ENCODE results near the gene MRPL54. TPM values are rescaled to one million over a fixed set of nuclear protein-coding genes. Genes with fewer than 3 reads are reported as not detected.

MRPL54 gene
- total RNA-seq, 2 donors from 2014 or later = 81.0 to 84.4 TPM

DNA sequence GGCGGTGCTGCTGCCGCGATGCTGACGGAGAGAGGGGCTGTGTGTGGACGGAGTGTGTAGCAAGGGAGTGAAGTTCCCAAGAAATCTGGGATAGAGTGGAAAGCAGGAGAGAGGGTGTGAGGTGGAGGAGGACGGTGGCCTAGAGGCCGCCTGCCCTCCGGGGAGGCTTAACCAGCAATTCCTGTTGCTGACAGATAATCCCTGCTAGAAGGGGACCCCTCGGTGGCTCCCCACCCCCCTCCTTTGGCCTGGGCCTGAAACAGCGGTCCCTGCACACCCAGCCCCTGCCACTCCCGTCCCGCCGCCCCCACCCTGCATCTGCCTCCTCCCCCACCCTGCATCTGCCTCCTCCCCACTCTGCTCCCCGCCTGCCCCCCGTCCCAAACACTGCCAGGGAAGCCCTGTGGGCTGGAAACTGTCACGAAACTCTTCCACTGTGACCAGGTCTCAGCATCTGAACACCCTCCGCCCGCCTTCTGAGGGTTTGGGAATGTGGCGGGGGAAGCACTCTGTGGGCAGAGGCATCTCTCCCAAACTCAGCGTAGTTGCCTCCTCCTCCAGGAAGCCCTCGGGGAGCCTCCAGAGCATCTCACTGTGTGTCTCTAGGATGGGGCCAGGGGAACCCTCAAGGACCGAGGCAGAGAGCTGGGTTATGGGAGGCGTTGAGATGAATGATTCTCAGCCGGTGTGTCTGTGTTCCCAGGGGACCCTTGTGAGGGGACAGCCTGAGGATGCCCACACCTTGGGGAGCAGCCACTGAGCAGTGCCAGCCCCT, 40.8 kb downstream of the MRPL54 start:
- H3K27me3 ChIP-seq = peaks cover 0 to 6% of the 10 kb centered on the region in 2 donors
- H3K9me3 ChIP-seq = no peaks in the 10 kb centered on the region
- H3K4me3 ChIP-seq = no peak overlapping the region
- no peaks in the 10 kb centered on the region for H3K36me3 ChIP-seq
- no peak overlapping the region for H3K27ac ChIP-seq
- TF ChIP-seq, protein P1, sequence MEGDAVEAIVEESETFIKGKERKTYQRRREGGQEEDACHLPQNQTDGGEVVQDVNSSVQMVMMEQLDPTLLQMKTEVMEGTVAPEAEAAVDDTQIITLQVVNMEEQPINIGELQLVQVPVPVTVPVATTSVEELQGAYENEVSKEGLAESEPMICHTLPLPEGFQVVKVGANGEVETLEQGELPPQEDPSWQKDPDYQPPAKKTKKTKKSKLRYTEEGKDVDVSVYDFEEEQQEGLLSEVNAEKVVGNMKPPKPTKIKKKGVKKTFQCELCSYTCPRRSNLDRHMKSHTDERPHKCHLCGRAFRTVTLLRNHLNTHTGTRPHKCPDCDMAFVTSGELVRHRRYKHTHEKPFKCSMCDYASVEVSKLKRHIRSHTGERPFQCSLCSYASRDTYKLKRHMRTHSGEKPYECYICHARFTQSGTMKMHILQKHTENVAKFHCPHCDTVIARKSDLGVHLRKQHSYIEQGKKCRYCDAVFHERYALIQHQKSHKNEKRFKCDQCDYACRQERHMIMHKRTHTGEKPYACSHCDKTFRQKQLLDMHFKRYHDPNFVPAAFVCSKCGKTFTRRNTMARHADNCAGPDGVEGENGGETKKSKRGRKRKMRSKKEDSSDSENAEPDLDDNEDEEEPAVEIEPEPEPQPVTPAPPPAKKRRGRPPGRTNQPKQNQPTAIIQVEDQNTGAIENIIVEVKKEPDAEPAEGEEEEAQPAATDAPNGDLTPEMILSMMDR (IDR thresholded peaks at IDR 0.05) = no peak
- peaks cover 0 to 11% of the 10 kb centered on the region in 2 donors for H3K4me1 ChIP-seq
- DNase-seq (ENCODE audit: low spot score) = no peak

DNA sequence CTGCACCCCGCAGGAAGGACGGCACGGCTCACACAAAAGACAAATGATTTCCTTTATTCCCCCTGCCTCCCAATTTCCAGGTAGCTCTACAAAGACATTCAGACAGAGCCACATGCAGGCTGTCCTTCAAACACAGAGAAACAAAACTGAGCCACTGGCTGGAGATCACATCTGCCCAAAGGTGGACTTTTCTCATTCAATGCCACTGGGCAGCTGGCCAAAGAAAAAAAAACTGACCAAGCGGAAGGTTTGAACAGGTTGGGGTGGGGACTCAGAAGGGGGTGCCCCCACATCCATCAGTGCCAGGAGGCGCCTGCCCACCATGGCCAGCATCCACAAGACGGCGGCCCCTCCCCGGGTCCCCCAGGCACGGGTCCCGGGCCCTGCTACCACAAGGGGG, 41.5 kb downstream of the MRPL54 start:
- H3K4me1 ChIP-seq = peaks cover 0 to 11% of the 10 kb centered on the region in 2 donors
- H3K9me3 ChIP-seq = no peaks in the 10 kb centered on the region
- no peak overlapping the region for H3K27ac ChIP-seq
- H3K27me3 ChIP-seq = peaks cover 0 to 6% of the 10 kb centered on the region in 2 donors
- no peaks in the 10 kb centered on the region for H3K36me3 ChIP-seq
- H3K4me3 ChIP-seq = no peak overlapping the region
- no peak for DNase-seq (ENCODE audit: low spot score)
- TF ChIP-seq, protein P1 (IDR thresholded peaks at IDR 0.05) = no peak

DNA sequence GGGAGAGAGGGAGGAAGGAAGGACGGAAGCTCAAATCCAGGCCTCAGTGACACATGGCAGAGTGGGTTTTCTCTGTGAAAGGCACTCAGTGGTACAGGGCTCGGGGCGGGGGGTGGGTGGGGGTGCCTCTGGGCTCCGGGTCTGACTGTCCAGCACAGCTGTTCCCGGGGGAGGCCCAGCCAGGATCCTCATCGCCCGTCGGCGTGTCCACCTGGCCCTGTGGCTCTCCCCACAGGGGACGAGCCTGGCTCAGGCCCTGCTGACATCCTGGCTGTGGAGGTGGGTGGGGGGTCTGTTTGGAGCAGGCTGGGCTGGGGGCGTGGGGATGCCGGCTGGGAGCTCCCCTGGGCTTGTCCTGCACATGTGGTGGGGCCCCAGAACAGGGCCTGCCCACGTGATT, 41.9 kb downstream of the MRPL54 start:
- no peak for DNase-seq (ENCODE audit: low spot score)
- H3K36me3 ChIP-seq = no peaks in the 10 kb centered on the region
- H3K4me3 ChIP-seq = no peak overlapping the region
- H3K9me3 ChIP-seq = no peaks in the 10 kb centered on the region
- H3K27me3 ChIP-seq = peaks cover 0 to 6% of the 10 kb centered on the region in 2 donors
- H3K4me1 ChIP-seq = peaks cover 0 to 11% of the 10 kb centered on the region in 2 donors
- TF ChIP-seq, protein P1 (IDR thresholded peaks at IDR 0.05) = no peak
- H3K27ac ChIP-seq = no peak overlapping the region

DNA sequence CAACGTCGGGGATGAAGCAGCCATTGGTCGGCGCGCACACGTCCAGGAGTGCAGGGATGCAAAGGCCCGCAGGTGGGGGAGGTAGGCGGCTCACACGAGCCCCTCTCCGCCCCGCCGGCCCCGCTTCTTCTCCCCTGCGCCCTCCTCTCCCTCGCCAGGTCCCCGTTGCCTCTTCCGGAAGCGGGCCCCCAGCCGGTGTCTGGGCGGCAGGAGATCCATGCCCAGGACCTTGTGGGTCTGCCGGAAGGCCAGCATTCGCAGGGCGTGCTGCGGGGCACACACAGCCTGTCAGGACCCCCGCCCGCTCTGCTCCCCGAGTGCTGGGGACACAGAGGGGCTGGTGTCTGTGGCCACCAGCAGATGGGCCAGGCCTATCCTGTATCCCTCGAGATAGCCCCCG, 43.4 kb downstream of the MRPL54 start:
- no peak overlapping the region for H3K4me3 ChIP-seq
- peaks cover 0 to 11% of the 10 kb centered on the region in 2 donors for H3K4me1 ChIP-seq
- no peaks in the 10 kb centered on the region for H3K36me3 ChIP-seq
- no peak overlapping the region for H3K27ac ChIP-seq
- TF ChIP-seq, protein P1 (IDR thresholded peaks at IDR 0.05) = no peak
- no peak for DNase-seq (ENCODE audit: low spot score)
- H3K9me3 ChIP-seq = no peaks in the 10 kb centered on the region
- H3K27me3 ChIP-seq = peaks cover 0 to 6% of the 10 kb centered on the region in 2 donors

DNA sequence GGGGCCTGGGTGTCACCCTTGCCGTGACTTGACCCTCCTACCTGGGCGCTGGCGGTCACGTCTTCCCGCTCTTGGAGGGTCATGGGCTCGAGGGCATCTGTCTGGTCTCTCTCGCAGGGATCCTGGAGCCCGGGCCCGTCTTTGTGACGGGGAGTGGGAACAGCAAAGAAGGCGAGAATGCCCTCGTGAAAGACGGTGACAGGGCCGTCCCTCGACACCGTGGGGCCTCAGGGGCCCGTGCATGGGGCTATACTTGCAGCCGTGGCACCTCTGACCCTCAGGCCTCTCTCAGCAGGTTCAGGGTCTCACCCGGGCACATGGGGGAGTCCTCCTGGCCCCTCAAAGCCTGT, 44.6 kb downstream of the MRPL54 start:
- Histone ChIP-seq H3K27ac (no peak overlapping the region), H3K9me3 (no peaks in the 10 kb centered on the region), H3K36me3 (no peaks in the 10 kb centered on the region), H3K4me3 (no peak overlapping the region), H3K27me3 (no peaks in the 10 kb centered on the region), H3K4me1 (no peaks in the 10 kb centered on the region)
- no peak for DNase-seq (ENCODE audit: low spot score)
- TF ChIP-seq, protein P1 (IDR thresholded peaks at IDR 0.05) = no peak

Measured in right atrium auricular region (tissue), 2 donors.